CD4-positive, CD25-positive, alpha-beta regulatory T cell (primary cell): Measurements from ENCODE around the gene HDAC4. TPM values are rescaled to one million over a fixed set of nuclear protein-coding genes. Genes with fewer than 3 reads are reported as not detected.

ENCODE experiments used
- ATAC-seq, 2 donors: fragments of 150-1000 bp; cut with Tn5 transposase; one replicate each; pipeline ENCODE4 v1.10.0; 2021; ENCODE audit warnings: low read depth in 2 of 2, moderate number of reproducible peaks in 2 of 2, moderate library complexity in 1 of 2
- DNase-seq, 3 donors: peaks; one replicate each; pipeline versions ENCODE4 v3.0.0 to v3.0.0-alpha.2; 2012 to 2022; ENCODE audit warnings: mixed read lengths in 1 of 3
- H3K27ac ChIP-seq: one replicate; pipeline ENCODE4 v1.7.0; 2013; ENCODE audit warnings: mild to moderate bottlenecking, low read length; ENCODE audit not compliant: insufficient read depth, poor library complexity, severe bottlenecking
- H3K27me3 ChIP-seq: one replicate; pipeline ENCODE4 v1.7.0; 2013; ENCODE audit warnings: low read length; ENCODE audit not compliant: control insufficient read depth, insufficient read depth
- H3K36me3 ChIP-seq: one replicate; pipeline ENCODE4 v1.7.0; 2013; ENCODE audit warnings: mild to moderate bottlenecking, low read length, moderate library complexity; ENCODE audit not compliant: control insufficient read depth, insufficient read depth
- H3K4me1 ChIP-seq: 2 replicates; pipeline ENCODE4 v1.7.0; 2013; ENCODE audit warnings: mild to moderate bottlenecking, low read length; ENCODE audit not compliant: insufficient read depth, control insufficient read depth, poor library complexity, severe bottlenecking
- H3K4me3 ChIP-seq: one replicate; pipeline ENCODE4 v1.7.0; 2013; ENCODE audit warnings: low read depth, mild to moderate bottlenecking, low read length, moderate library complexity
- H3K9me3 ChIP-seq, 2 experiments: 1 replicate in 1 of 2; 2 replicates in 1 of 2; pipeline ENCODE4 v1.7.0; 2013; ENCODE audit warnings: low read length in 2 of 2, mild to moderate bottlenecking in 1 of 2, moderate library complexity in 1 of 2; ENCODE audit not compliant: control insufficient read depth in 2 of 2
- H3K27ac Mint-ChIP-seq, 3 donors: one replicate each; pipeline ENCODE4 v1.8.0; 2020 to 2022; ENCODE audit warnings: mild to moderate bottlenecking in 3 of 3, mixed read lengths in 3 of 3, moderate library complexity in 2 of 3
- H3K27me3 Mint-ChIP-seq: one replicate; pipeline ENCODE4 v1.8.0; 2022; ENCODE audit warnings: mild to moderate bottlenecking, mixed read lengths
- H3K36me3 Mint-ChIP-seq: one replicate; pipeline ENCODE4 v1.8.0; 2020; ENCODE audit warnings: mixed read lengths
- H3K4me1 Mint-ChIP-seq, 4 donors: one replicate each; pipeline ENCODE4 v1.8.0; 2020 to 2022; ENCODE audit warnings: mixed read lengths in 4 of 4, mild to moderate bottlenecking in 1 of 4
- H3K4me3 Mint-ChIP-seq, 4 donors: one replicate each; pipeline ENCODE4 v1.8.0; 2020 to 2022; ENCODE audit warnings: mild to moderate bottlenecking in 4 of 4, mixed read lengths in 4 of 4, moderate library complexity in 3 of 4
- H3K9me3 Mint-ChIP-seq, 7 donors: one replicate each; pipeline ENCODE4 v1.8.0; 2020 to 2022; ENCODE audit warnings: mixed read lengths in 7 of 7, mild to moderate bottlenecking in 3 of 7, moderate library complexity in 2 of 7
- polyA plus RNA-seq, 4 donors: library from polyadenylated mRNA; unstranded; fragments of 300-500 nt; fragmentation: Illumina TruSeq; gene quantifications; one replicate each; pipeline ENCODE4 v1.2.3, GENCODE V29; 2021
- total RNA-seq: library from RNA; stranded (reverse); gene quantifications from one replicate; pipeline ENCODE4 v1.2.3, GENCODE V29; 2022

Gene HDAC4
- total and polyA plus RNA-seq, 5 donors from 2014 or later: 6.5 to 118 (median 8.6) TPM

DNA sequence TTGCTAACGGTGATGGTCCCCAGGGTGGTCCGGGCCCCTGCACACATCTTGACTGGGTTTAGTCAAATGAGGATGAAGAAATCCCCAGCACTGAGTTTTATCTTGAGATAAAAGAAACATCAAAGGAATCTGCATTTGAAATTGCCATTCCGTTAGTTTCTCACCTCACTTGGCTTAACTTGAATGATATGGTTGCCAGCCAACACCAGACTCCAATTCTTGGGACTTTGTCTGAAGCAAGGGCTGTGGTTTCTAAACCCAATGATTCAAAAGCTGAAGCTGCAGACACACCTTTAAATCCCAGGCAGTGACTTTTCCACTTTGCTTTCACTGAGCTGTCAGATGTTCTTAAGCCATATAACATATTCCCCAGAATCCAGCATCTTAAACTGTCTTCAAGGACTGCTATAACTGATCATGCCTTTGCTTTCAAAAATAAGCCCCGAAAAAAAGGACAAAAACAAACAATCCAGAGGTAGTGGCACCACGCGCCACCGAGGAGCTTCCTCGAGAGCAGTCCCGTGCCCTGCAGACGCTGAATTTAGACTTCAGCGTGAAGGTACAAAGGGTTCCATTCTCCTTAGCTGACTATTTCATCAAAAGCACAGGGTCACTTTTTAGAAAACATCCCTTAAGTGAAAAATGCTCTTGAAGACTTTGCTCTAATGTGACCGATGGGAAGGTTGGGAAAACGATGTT is 189.3 kb downstream of the HDAC4 start:
- DNase-seq (no peak), ATAC-seq (no peak)
- Histone ChIP-seq H3K27me3 (no peaks in the 10 kb centered on the region), H3K36me3 (peaks cover 6% of the 10 kb centered on the region), H3K27ac (no peak overlapping the region), H3K4me3 (no peak overlapping the region), H3K4me1 (peaks cover 25% of the 10 kb centered on the region), H3K9me3 (no peaks in the 10 kb centered on the region)
- Mint-ChIP-seq H3K27me3 (no peaks in the 10 kb centered on the region), H3K4me1 (peaks cover 28 to 88% (median 43%) of the 10 kb centered on the region in 4 donors), H3K27ac (peak overlapping the region in 1 of 3 donors; percentile 63), H3K9me3 (no peaks in the 10 kb centered on the region), H3K4me3 (peak overlapping the region in 2 of 4 donors; percentile 13 to 41), H3K36me3 (peaks cover 10% of the 10 kb centered on the region)

DNA sequence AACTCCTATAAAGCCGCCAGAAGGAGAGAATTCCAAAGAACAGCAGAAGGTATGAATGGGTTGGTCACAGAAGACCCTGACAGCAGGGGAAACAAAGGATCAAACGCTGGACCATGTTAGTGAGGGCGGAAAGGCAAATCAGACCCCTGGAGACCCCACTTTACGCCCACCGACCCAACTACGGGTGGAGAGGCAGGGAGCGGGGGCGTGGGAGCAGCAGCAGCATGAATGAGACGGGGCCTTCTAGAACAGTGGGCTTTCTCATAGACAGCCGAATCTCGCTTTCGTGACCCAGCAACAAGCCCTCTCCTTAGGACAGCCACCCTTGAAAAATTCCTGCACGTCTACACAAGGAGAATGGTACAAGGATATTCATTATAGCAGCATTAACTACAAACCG is 191.0 kb downstream of the HDAC4 start:
- Mint-ChIP-seq H3K27me3 (no peaks in the 10 kb centered on the region), H3K9me3 (no peaks in the 10 kb centered on the region), H3K27ac (peak overlapping the region in 1 of 3 donors; percentile 32), H3K36me3 (peaks cover 13% of the 10 kb centered on the region), H3K4me1 (peaks cover 23 to 88% (median 44%) of the 10 kb centered on the region in 4 donors), H3K4me3 (peak overlapping the region in 2 of 4 donors; percentile 54 to 64)
- Histone ChIP-seq H3K4me1 (peaks cover 20% of the 10 kb centered on the region), H3K9me3 (no peaks in the 10 kb centered on the region), H3K27ac (no peak overlapping the region), H3K36me3 (peaks cover 6% of the 10 kb centered on the region), H3K27me3 (no peaks in the 10 kb centered on the region), H3K4me3 (no peak overlapping the region)
- ATAC-seq (no peak), DNase-seq (no peak)

DNA sequence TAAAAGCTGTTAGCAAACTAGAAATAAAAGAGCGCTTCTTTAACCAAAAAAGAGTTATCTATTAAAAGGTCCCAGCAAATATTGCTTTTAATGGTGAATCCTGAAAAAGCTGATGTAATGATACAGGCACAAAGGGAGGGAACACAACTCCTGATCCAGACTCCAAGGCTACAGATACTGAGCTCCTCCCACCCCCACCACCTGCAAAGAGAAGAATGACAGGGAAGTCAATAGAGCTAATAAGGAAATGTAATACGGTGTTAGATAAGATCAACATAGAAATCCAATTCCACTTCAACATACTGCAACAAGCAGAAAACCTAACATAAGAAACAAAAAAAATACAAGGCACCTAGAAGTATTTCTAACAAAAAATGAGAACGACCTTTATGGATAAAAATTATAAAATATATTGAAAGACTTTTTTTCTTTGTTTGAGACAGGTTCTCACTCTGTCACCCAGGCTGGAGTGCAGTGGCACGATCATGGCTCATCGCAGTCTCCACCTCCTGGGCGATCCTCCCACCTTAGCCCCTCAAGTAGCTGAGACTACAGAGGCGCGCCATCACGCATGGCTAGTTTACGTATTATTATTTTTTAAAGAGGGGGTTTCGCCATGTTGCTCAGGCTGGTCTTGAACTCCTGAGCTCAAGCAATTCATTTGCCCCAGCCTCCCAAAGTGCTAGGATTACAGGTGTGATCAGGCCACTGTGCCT is 192.2 kb downstream of the HDAC4 start:
- H3K4me3 ChIP-seq: no peak overlapping the region
- no peaks in the 10 kb centered on the region for H3K9me3 ChIP-seq
- H3K27ac ChIP-seq: no peak overlapping the region
- peaks cover 19% of the 10 kb centered on the region for H3K4me1 ChIP-seq
- no peaks in the 10 kb centered on the region for H3K9me3 Mint-ChIP-seq
- peaks cover 2% of the 10 kb centered on the region for H3K36me3 ChIP-seq
- H3K4me3 Mint-ChIP-seq: no peak overlapping the region
- peaks cover 10% of the 10 kb centered on the region for H3K36me3 Mint-ChIP-seq
- H3K4me1 Mint-ChIP-seq: peaks cover 21 to 79% (median 45%) of the 10 kb centered on the region in 4 donors
- ATAC-seq: no peak
- no peak for DNase-seq
- no peaks in the 10 kb centered on the region for H3K27me3 Mint-ChIP-seq
- H3K27me3 ChIP-seq: no peaks in the 10 kb centered on the region
- peak overlapping the region in 2 of 3 donors; percentile 9 to 32 for H3K27ac Mint-ChIP-seq

DNA sequence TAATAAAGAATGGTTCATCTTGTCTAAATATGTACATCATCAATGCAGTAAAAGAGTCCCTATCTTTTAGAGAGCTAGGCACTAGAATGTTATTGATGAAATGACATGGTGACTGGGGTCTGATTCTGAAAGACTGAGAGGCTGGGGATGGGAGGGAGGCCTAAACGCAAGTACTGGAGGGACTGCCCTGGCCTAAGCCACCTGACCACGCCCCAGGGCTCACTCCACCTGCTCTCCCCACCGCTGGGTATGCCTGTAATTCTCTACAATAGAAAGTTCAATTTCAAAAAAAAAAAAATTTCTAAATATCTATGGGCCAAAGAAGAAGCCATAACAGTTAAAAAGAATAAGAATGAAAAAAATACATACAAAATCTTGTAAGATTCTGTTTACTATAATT is 194.0 kb downstream of the HDAC4 start:
- ATAC-seq (no peak), DNase-seq (no peak)
- Histone ChIP-seq H3K27ac (no peak overlapping the region), H3K27me3 (no peaks in the 10 kb centered on the region), H3K36me3 (peaks cover 6% of the 10 kb centered on the region), H3K4me3 (no peak overlapping the region), H3K9me3 (no peaks in the 10 kb centered on the region), H3K4me1 (peaks cover 4% of the 10 kb centered on the region)
- H3K9me3 Mint-ChIP-seq: no peaks in the 10 kb centered on the region
- no peaks in the 10 kb centered on the region for H3K27me3 Mint-ChIP-seq
- H3K36me3 Mint-ChIP-seq: peaks cover 16% of the 10 kb centered on the region
- H3K27ac Mint-ChIP-seq: no peak overlapping the region
- no peak overlapping the region for H3K4me3 Mint-ChIP-seq
- H3K4me1 Mint-ChIP-seq: peaks cover 17 to 77% (median 48%) of the 10 kb centered on the region in 4 donors

DNA sequence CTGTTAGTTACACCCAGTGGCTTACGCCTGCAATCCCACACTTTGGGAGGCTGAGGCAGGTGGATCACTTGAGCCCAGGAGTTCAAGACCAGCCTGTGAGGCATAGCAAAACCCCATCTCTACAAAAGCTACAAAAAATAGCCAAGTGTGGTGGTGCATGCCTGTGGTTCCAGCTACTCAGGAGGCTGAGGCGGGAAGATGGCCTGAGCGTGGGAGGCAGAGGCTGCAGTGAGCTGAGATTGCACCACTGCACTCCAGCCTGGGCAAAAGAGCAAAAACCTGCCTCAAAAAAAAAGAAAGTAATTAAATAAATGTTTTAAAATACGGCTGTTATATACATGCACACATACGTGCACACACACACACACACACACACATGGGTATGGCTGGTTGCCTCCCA is 194.8 kb downstream of the HDAC4 start:
- ATAC-seq: no peak
- no peaks in the 10 kb centered on the region for H3K27me3 Mint-ChIP-seq
- no peaks in the 10 kb centered on the region for H3K9me3 Mint-ChIP-seq
- H3K4me3 Mint-ChIP-seq: peak overlapping the region in 1 of 4 donors; percentile 47
- Histone ChIP-seq H3K4me3 (no peak overlapping the region), H3K4me1 (peaks cover 2% of the 10 kb centered on the region), H3K9me3 (no peaks in the 10 kb centered on the region), H3K36me3 (peaks cover 6% of the 10 kb centered on the region), H3K27me3 (no peaks in the 10 kb centered on the region), H3K27ac (no peak overlapping the region)
- peaks cover 15 to 71% (median 42%) of the 10 kb centered on the region in 4 donors for H3K4me1 Mint-ChIP-seq
- H3K27ac Mint-ChIP-seq: peak overlapping the region in 2 of 3 donors; percentile 51 to 81
- no peak for DNase-seq
- peaks cover 16% of the 10 kb centered on the region for H3K36me3 Mint-ChIP-seq

DNA sequence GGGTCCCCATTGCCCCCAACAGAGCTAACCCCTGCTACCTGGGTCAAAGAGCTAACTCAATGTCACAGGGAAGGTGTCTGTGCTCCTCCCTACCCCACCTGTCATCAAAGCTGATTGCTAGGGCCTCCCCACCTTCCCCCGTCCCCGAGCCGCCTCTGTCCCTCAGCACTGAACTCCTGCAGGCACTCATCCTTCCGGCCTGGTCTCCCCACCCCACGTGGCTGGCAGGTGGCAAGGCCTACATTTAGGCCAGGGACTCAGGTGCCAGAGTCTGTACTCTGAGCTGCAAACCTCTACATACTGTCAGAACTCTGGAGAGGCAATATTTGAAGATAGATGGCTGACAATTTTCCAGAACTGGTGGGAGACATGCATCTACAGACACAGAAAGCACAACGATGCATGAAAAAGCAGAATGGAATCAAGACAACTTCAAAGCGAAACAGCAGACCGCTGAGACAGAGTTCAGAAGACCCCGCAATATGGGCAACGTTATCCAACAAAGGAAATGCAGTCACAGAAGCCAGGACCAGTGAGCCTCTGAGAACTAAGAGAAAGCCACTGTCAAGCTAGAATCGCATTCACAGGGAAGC is 195.8 kb downstream of the HDAC4 start:
- no peaks in the 10 kb centered on the region for H3K27me3 Mint-ChIP-seq
- Histone ChIP-seq H3K4me3 (no peak overlapping the region), H3K36me3 (peaks cover 6% of the 10 kb centered on the region), H3K27ac (no peak overlapping the region), H3K9me3 (no peaks in the 10 kb centered on the region), H3K27me3 (no peaks in the 10 kb centered on the region), H3K4me1 (no peaks in the 10 kb centered on the region)
- H3K36me3 Mint-ChIP-seq: peaks cover 15% of the 10 kb centered on the region
- peak overlapping the region; percentile 39 to 81 (median 46) for H3K27ac Mint-ChIP-seq
- peak overlapping the region in 2 of 4 donors; percentile 46 to 47 for H3K4me3 Mint-ChIP-seq
- ATAC-seq (no peak), DNase-seq (no peak)
- peaks cover 15 to 67% (median 44%) of the 10 kb centered on the region in 4 donors for H3K4me1 Mint-ChIP-seq
- H3K9me3 Mint-ChIP-seq: peaks cover 0 to 2% (median 0%) of the 10 kb centered on the region in 7 donors

DNA sequence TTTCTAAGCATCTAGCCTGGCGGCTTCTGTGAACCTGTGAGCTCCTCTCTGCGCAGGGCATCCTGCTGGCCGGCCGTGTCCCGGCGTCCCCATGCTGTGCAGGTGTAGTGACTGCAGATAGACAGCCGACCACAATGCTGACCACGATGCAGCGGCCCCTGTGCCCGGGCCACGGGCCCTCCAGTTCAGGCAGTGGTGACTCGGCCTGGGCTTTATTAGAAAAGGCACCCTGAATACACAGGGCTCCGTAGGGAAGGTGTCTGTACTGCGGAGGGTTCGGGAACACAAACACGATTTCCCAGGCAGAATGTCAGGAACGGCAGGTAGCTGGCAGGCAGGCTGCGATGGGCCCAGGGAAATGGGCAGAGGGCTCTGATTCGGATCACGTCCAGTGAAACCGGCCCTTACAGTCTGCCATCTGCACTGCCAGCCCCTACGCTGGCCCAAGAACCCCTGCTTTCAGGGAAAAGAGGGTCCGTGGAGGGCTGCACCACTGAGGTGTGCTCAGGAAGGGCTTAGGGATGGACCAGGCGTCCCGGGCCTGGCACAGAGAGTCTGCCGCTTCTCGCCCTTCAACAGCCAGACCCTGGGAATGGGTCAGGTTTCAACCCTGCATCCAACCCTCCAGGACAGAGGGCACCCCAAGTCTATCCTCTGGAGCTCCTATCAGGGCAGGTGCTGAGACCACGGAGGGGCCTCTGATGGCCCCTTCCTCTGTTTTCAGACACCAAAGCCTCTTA is 196.5 kb downstream of the HDAC4 start:
- Mint-ChIP-seq H3K36me3 (peaks cover 11% of the 10 kb centered on the region), H3K4me1 (peaks cover 15 to 62% (median 42%) of the 10 kb centered on the region in 4 donors), H3K27me3 (no peaks in the 10 kb centered on the region), H3K9me3 (peaks cover 0 to 2% (median 0%) of the 10 kb centered on the region in 7 donors), H3K27ac (no peak overlapping the region), H3K4me3 (no peak overlapping the region)
- Histone ChIP-seq H3K4me3 (no peak overlapping the region), H3K27ac (no peak overlapping the region), H3K9me3 (no peaks in the 10 kb centered on the region), H3K4me1 (no peaks in the 10 kb centered on the region), H3K27me3 (no peaks in the 10 kb centered on the region), H3K36me3 (peaks cover 6% of the 10 kb centered on the region)
- ATAC-seq: no peak
- no peak for DNase-seq
